T-helper 1 cell treated with Interleukin-12 subunit alpha and Interleukin-12 subunit beta and Interleukin-4 antibody, amounts not matched to agents 30 μg/mL and 1 μg/mL, for 36 hours (primary cell): ENCODE results near the gene MMP15.
"Not testable (repeated sequence)": the region's sequence is repeated elsewhere in the genome, so short reads cannot be mapped to it uniquely, and the experiment has no call there.

Experiments used
- H3K27ac Mint-ChIP-seq: one replicate; pipeline ENCODE4 v1.8.0; 2021; ENCODE audit warnings: mild to moderate bottlenecking, mixed read lengths
- H3K27me3 Mint-ChIP-seq: one replicate; pipeline ENCODE4 v1.8.0; 2021; ENCODE audit warnings: low read depth, mixed read lengths
- H3K36me3 Mint-ChIP-seq: one replicate; pipeline ENCODE4 v1.8.0; 2021; ENCODE audit warnings: low read depth, mixed read lengths
- H3K4me1 Mint-ChIP-seq: one replicate; pipeline ENCODE4 v1.8.0; 2021; ENCODE audit warnings: low read depth, mixed read lengths
- H3K4me3 Mint-ChIP-seq: one replicate; pipeline ENCODE4 v1.8.0; 2021; ENCODE audit warnings: mild to moderate bottlenecking, moderate library complexity, mixed read lengths
- H3K9me3 Mint-ChIP-seq: one replicate; pipeline ENCODE4 v1.8.0; 2021; ENCODE audit warnings: mixed read lengths

The MMP15 gene

DNA sequence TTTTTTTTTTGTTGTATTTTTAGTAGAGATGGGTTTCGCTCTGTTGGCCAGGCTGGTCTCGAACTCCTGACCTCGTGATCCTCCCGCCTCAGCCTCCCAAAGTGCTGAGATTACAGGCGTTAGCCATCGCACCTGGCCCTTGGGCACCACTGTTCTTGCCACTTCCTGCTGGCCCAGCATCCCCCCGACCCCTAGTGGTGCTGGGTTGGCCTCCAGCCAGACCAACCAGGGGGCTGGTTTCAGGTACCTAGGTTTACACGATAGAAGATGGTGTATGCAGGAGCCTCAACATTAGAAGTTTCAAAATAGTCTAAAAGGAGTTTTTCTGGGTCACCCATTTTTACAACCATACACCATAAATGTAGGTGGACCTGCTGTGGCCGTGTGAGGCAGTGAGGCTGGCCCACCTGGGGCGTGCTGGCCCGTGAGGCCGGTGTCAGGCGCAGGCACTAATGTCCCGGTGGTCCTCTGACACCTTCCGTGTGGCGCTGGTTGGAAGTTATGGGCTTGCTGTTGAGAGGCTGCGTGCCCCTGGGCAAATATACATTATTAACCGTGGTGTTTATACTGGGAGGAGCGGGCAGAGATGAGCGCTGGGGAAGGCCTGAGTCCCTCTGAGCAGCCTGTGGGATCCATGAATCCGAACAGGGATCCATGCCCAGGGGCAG is 60.2 kb downstream of the MMP15 start:
- Mint-ChIP-seq H3K4me1 (no peaks in the 10 kb centered on the region), H3K27ac (no peak overlapping the region)

DNA sequence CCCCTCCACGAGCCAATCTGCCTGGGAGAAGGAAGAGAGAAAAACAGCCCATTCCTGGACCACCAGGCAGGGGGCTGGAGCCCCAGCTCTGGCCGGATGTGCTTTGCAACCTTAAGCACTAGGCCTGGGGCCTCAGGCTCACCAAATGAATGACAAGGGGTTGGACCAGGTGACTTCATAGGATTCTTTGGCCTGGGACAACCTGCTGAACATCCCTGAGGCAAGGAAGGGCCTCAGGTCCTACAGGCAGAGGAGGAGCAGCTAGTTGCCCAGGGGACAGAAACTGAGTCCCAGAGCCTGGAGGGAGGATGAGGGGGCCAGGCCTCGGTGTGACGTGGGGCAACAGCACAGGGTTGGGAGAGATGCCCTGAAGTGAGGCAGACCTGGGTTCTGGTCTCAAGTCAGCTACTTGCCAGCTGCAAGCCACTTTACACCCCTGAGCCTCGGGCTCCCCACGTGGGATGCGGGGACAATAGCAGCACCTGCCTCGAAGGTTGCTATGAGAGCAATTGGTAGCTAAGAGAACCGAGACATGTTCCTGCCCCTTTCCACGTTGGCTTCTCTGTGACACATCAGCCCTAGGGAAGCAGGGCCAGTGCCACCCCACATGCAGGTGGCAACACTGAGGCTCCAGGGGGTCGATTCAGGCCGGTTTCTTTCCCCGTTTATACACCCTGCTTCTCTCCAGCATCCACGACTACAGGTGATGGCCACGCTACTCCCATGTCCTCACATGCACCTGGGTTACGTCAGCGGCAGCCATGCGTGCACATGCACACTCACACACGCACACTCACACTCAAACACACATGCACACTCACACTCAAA is 61.0 kb downstream of the MMP15 start:
- Mint-ChIP-seq H3K9me3 (no peaks in the 10 kb centered on the region), H3K4me3 (no peak overlapping the region), H3K4me1 (no peaks in the 10 kb centered on the region), H3K36me3 (no peaks in the 10 kb centered on the region), H3K27ac (no peak overlapping the region), H3K27me3 (no peaks in the 10 kb centered on the region)

More for the DNA sequence above, 60.2 kb downstream of the MMP15 start:
- H3K4me3 Mint-ChIP-seq = no peak overlapping the region
- no peaks in the 10 kb centered on the region for H3K27me3 Mint-ChIP-seq
- no peaks in the 10 kb centered on the region for H3K36me3 Mint-ChIP-seq
- no peaks in the 10 kb centered on the region for H3K9me3 Mint-ChIP-seq

DNA sequence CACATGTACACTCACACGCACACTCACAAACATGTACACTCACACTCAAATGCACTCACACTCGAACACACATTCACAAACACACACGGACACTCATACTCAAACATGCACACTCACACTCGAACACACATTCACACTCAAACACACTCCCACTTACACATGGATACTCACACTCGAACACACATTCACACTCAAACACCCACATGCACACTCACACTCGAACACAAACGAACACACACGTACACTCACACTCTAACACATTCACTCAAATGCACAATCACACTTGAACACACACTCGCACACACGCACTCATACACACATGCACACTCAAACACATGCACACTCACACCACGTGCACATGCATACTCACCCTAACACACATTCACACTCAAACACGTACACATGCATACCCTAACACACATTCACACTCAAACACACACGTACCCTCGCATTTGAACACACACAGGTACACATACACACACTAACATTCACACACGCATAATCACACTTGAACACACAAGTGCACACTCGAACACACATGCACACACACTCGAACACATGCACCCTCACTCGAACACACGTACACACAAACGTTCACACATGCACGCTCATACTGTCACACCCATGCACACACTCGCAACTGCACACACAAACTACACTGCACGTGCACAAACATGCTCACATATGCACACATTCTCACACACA is 61.8 kb downstream of the MMP15 start:
- H3K4me3 Mint-ChIP-seq = no peak overlapping the region
- no peaks in the 10 kb centered on the region for H3K27me3 Mint-ChIP-seq
- H3K9me3 Mint-ChIP-seq = no peaks in the 10 kb centered on the region
- no peak overlapping the region for H3K27ac Mint-ChIP-seq
- H3K4me1 Mint-ChIP-seq = no peaks in the 10 kb centered on the region
- H3K36me3 Mint-ChIP-seq = no peaks in the 10 kb centered on the region

DNA sequence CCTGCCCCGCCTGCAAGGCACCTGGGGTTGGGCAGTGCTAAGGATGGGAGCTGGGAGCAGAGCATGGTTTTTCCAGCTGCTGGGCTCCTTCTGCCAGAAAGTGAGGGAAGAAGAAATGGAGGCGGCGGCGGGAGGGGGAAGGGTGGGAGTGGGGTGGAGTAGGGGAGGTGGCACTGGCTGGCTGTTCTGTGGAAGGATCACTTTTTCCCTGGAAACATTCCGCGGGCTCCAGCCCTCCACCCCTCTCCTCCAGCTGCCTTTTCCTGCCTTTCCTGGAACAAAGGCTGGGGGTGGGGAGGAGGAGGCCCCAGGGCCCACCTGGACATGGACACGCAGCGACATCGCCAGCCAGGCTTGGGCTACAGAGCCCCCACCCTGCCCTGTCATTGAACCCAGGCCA is 62.5 kb downstream of the MMP15 start:
- no peaks in the 10 kb centered on the region for H3K9me3 Mint-ChIP-seq
- H3K4me1 Mint-ChIP-seq = no peaks in the 10 kb centered on the region
- no peaks in the 10 kb centered on the region for H3K27me3 Mint-ChIP-seq

DNA sequence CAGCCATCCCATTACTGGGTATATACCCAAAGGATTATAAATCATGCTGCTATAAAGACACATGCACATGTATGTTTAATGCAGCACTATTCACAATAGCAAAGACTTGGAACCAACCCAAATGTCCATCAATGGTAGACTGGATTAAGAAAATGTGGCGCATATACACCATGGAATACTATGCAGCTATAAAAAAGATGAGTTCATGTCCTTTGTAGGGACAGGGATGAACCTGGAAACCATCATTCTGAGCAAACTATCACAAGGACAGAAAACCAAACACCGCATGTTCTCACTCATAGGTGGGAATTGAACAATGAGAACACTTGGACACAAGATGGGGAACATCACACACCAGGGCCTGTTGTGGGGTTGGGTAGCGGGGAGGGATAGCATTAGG is 64.8 kb downstream of the MMP15 start:
- not testable (repeated sequence) for H3K27ac Mint-ChIP-seq, H3K4me3 Mint-ChIP-seq, H3K27me3 Mint-ChIP-seq, H3K9me3 Mint-ChIP-seq, H3K36me3 Mint-ChIP-seq, H3K4me1 Mint-ChIP-seq

More for the DNA sequence above, 62.5 kb downstream of the MMP15 start:
- no peak overlapping the region for H3K4me3 Mint-ChIP-seq
- no peaks in the 10 kb centered on the region for H3K36me3 Mint-ChIP-seq
- no peak overlapping the region for H3K27ac Mint-ChIP-seq

DNA sequence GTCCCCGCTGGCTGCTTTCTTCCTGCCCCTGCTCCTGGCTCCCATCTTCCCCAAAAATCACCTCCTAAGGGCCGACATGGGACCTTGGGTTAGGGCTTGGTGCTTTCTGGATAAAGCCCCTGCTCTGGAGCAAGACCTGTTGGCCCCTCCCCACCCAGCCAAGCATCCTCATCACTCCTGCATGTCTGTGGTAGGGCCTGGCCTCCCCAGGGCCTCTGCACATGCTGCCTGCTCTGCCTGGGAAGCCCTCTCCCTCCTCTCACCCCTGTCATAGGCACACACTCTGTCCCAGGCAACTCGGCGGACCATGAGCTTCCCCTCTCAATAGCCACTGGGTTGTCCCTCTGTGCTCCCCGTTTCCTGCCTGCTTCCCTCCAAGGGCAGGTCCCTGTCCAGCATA is 68.5 kb downstream of the MMP15 start:
- peaks cover 6% of the 10 kb centered on the region for H3K4me1 Mint-ChIP-seq
- H3K27me3 Mint-ChIP-seq = no peaks in the 10 kb centered on the region
- no peaks in the 10 kb centered on the region for H3K36me3 Mint-ChIP-seq
- H3K4me3 Mint-ChIP-seq = no peak overlapping the region
- no peaks in the 10 kb centered on the region for H3K9me3 Mint-ChIP-seq
- H3K27ac Mint-ChIP-seq = no peak overlapping the region

DNA sequence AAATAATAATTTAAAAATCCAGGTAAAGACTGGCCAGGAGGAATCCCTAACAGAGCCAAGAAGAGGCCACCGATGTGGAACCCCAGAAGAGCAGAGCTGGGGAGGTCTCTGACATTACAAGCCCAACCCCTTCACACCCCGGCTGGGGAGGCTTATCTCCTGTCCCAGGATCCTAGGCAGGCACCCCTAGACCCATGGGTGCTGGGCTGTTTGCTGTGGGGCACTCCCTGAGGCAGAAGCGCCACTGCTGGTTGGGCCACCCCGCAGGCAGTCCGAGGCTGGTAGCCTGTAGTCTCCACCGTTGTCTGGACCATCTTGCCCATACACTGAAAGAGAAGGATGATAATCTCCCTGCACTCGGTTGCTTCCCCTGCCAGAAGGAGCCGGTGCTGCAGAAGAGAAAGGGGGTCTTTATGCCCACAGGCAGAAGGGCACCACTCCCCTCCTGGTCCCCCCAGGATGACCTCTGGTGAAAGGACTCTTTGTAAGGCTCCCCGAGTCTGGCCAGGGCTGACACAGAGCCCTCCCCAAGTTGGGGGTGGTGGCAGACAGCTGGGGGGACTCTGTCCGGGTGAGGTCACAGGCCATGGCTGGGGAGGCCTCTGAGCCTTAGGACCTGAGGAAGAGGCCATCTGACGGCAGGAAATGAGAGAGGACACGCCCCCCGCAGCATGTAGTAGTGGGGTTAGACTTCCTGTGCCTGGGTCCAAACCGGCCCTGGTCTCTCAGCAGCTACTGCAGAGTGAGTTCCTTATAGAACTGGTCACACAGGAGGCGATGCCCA is 69.4 kb downstream of the MMP15 start:
- Mint-ChIP-seq H3K9me3 (no peaks in the 10 kb centered on the region), H3K27ac (no peak overlapping the region), H3K36me3 (no peaks in the 10 kb centered on the region), H3K27me3 (no peaks in the 10 kb centered on the region), H3K4me1 (peaks cover 6% of the 10 kb centered on the region), H3K4me3 (no peak overlapping the region)

DNA sequence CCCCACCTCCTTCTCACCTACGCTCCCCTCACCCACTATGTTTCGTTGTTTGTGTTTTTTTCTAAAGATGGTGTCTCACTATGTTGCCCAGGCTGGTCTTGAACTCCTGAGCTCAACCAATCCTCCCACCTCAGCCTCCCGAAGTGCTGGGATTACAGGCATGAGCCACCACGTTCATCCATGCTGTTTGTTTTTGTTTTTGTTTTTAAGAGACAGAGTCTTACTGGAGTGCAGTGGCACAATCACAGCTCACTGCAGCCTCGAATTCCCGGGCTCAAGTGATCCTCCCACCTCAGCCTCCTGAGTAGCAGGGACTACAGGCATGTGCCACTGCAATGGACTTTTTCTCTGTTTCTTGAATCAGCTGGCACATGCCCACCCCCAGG is 70.0 kb downstream of the MMP15 start:
- not testable (repeated sequence) for H3K36me3 Mint-ChIP-seq, H3K27me3 Mint-ChIP-seq, H3K4me3 Mint-ChIP-seq, H3K27ac Mint-ChIP-seq, H3K4me1 Mint-ChIP-seq, H3K9me3 Mint-ChIP-seq

DNA sequence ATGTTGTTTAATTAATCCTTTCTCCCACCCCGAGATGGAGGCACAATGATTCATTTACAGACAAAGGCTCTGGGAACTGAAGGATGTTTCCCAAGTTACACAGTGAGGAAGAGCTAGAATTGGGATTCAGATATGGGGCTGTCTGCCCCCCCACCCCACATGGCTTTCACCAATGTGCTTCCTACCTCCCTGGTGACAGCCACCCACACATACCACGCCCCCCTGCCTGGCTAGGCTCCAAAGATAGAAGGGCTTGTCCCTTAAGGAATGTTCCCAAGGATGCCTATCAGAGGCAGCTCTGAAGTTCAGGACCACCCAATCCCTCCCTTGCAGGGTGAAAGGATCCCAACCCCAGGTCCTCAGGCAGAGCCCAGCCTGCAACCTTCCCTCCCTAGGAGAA is 70.7 kb downstream of the MMP15 start:
- H3K27ac Mint-ChIP-seq = no peak overlapping the region
- H3K4me1 Mint-ChIP-seq = peaks cover 6% of the 10 kb centered on the region
- H3K4me3 Mint-ChIP-seq = no peak overlapping the region
- no peaks in the 10 kb centered on the region for H3K36me3 Mint-ChIP-seq
- H3K27me3 Mint-ChIP-seq = no peaks in the 10 kb centered on the region
- no peaks in the 10 kb centered on the region for H3K9me3 Mint-ChIP-seq
